ENCODE results near the gene CSNK1E. TPM values are rescaled to one million over a fixed set of nuclear protein-coding genes. Genes with fewer than 3 reads are reported as not detected.

The CSNK1E gene
- total and polyA plus RNA-seq, 9 of the 15 experiments (the other 6 are each of a cell fraction or from before 2014, with no cell fraction given): 2.7 to 70.0 (median 41.3) TPM

GRCh38 chr22:38327396-38327795 lies 10.2 kb upstream of the CSNK1E start:
- FAIRE-seq: no peak
- Histone ChIP-seq H4K20me1 (replicated peaks; ENCODE audit: control insufficient read depth, insufficient read depth, low read length) (no peaks in the 10 kb centered on the region), H3K27ac (ENCODE audit: extremely low read depth, low read depth, low read length) (no peak overlapping the region), H3K36me3 (ENCODE audit: control insufficient read depth, insufficient read depth, low read length) (no peaks in the 10 kb centered on the region), H3K9me3 (replicated peaks; ENCODE audit: control insufficient read depth, insufficient read depth, low read depth, low read length) (no peaks in the 10 kb centered on the region), H3K4me2 (ENCODE audit: insufficient read depth, low read length) (no peak overlapping the region), H3K9ac (ENCODE audit: insufficient read depth in 1 of 2, low read depth in 2 of 2, low read length in 2 of 2) (peak overlapping the region in 1 of 2 experiments; percentile 0; a peak in 1 of 4 replicates), H3K4me1 (replicated peaks in 1 of 2; ENCODE audit: control insufficient read depth in 2 of 2, insufficient read depth in 2 of 2, low read length in 2 of 2) (no peaks in the 10 kb centered on the region), H2AFZ (ENCODE audit: low read depth, low read length) (no peak overlapping the region), H3K27me3 (ENCODE audit: control insufficient read depth in 2 of 2, insufficient read depth in 2 of 2, low read length in 2 of 2) (no peaks in the 10 kb centered on the region), H3K4me3 (no peak overlapping the region), H3K79me2 (ENCODE audit: control insufficient read depth, insufficient read depth, low read length) (no peaks in the 10 kb centered on the region), H3K9me1 (ENCODE audit: control insufficient read depth, insufficient read depth, low read length) (no peaks in the 10 kb centered on the region)
- no peak for TF ChIP-seq SRSF1 (IDR thresholded peaks at IDR 0.05; ENCODE audit: low read depth, low read length)
- no peak for TF ChIP-seq UBTF (IDR thresholded peaks at IDR 0.05; ENCODE audit: borderline replicate concordance in 1 of 2, low read depth in 2 of 2, low read length in 2 of 2)
- TF ChIP-seq TOE1 (IDR thresholded peaks at IDR 0.05; ENCODE audit: borderline replicate concordance): no peak
- TF ChIP-seq TOE1 (CRISPR knock-in tag; IDR thresholded peaks at IDR 0.05; ENCODE audit: borderline replicate concordance, low read depth): no peak
- TF ChIP-seq ZNF445 (CRISPR knock-in tag; IDR thresholded peaks at IDR 0.05; ENCODE audit: low read depth): no peak
- no peak for TF ChIP-seq HDGF (IDR thresholded peaks at IDR 0.05)
- intact Hi-C loops (cut with micrococcal nuclease): no loop called here
- in situ Hi-C loops (cut with MboI): no loop called here
- no peak for ATAC-seq
- DNase-seq (ENCODE audit: extremely low read depth in 1 of 4, low spot score in 3 of 4): no peak
- 17% methylated on average over 6 of the region's 7 CpGs for whole genome bisulfite sequencing (ENCODE audit: insufficient coverage, low coverage, missing lambda C conversion rate)
- POLR2A ChIA-PET: interaction anchor here (0.6 kb wide), 1 partner anchor 64 kb away, joined by 3 read pairs; no protein-coding TSS in a partner anchor
- no TSS peak for BruUV-seq (replicated peaks)
- CTCF ChIA-PET (ENCODE audit: low intra/inter-chr PET ratio): no interaction called here
